Esophagus muscularis mucosa (tissue), 4 donors: Measurements from ENCODE around the gene SH2B2.
"Not testable (repeated sequence)": the region's sequence is repeated elsewhere in the genome, so short reads cannot be mapped to it uniquely, and the experiment has no call there.

Experiments used
- EP300 ChIP-seq: sonication (generic); formaldehyde crosslinking; IDR thresholded peaks from one replicate; pipeline ENCODE4 v1.6.1; 2017; ENCODE audit warnings: antibody characterized with exemption
- POLR2A ChIP-seq: fragments of 450-650 bp; IDR thresholded peaks from one replicate; pipeline ENCODE4 v1.6.1; 2017; ENCODE audit warnings: antibody characterized with exemption, moderate library complexity, mild to moderate bottlenecking, low read depth
- POLR2AphosphoS5 ChIP-seq, 2 donors: sonication (generic); formaldehyde crosslinking; IDR thresholded peaks; one replicate each; pipeline ENCODE4 v1.6.1; 2017; ENCODE audit warnings: antibody characterized with exemption in 2 of 2
- TF ChIP-seq, protein P1 (sequence below), 3 experiments: fragments of 200-600 bp in 2 of 3; fragments of 450-650 bp in 1 of 3; sonication (generic) in 2 of 3; IDR thresholded peaks; one replicate each; pipeline ENCODE4 v1.5.1; 2017 to 2019; ENCODE audit warnings: antibody characterized with exemption in 3 of 3, mild to moderate bottlenecking in 2 of 3, moderate library complexity in 1 of 3

GRCh38 chr7:102329366-102329765 is 42.7 kb downstream of the SH2B2 start:
- TF ChIP-seq, protein P1, sequence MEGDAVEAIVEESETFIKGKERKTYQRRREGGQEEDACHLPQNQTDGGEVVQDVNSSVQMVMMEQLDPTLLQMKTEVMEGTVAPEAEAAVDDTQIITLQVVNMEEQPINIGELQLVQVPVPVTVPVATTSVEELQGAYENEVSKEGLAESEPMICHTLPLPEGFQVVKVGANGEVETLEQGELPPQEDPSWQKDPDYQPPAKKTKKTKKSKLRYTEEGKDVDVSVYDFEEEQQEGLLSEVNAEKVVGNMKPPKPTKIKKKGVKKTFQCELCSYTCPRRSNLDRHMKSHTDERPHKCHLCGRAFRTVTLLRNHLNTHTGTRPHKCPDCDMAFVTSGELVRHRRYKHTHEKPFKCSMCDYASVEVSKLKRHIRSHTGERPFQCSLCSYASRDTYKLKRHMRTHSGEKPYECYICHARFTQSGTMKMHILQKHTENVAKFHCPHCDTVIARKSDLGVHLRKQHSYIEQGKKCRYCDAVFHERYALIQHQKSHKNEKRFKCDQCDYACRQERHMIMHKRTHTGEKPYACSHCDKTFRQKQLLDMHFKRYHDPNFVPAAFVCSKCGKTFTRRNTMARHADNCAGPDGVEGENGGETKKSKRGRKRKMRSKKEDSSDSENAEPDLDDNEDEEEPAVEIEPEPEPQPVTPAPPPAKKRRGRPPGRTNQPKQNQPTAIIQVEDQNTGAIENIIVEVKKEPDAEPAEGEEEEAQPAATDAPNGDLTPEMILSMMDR (IDR thresholded peaks at IDR 0.05): not testable (repeated sequence)
- not testable (repeated sequence) for TF ChIP-seq POLR2AphosphoS5 (IDR thresholded peaks at IDR 0.05); POLR2A; EP300
